Stimulated activated CD4-positive, alpha-beta T cell treated with anti-CD3 and anti-CD28 coated beads, Interleukin-4, amount 100 ng/mL, for 24 hours (primary cell): ENCODE results near the gene PHF21A.
"Not testable (repeated sequence)": the region's sequence is repeated elsewhere in the genome, so short reads cannot be mapped to it uniquely, and the experiment has no call there.

ENCODE experiments used
- DNase-seq: peaks from one replicate; pipeline ENCODE4 v3.0.0-alpha.2; 2020

The PHF21A gene

GRCh38 chr11:45981826-45982225 is 139.4 kb downstream of the PHF21A start:
- not testable (repeated sequence) for DNase-seq

GRCh38 chr11:45974806-45975205 is 146.4 kb downstream of the PHF21A start:
- no peak for DNase-seq

GRCh38 chr11:45973601-45974000 is 147.7 kb downstream of the PHF21A start:
- DNase-seq = no peak

- no peak for DNase-seq
These were observed 152.4 kb downstream of the PHF21A start for GRCh38 chr11:45968901-45969300.

- no peak for DNase-seq
These were observed 153.7 kb downstream of the PHF21A start for GRCh38 chr11:45967506-45967905.

- peak; percentile 69 for DNase-seq
These were observed 156.3 kb downstream of the PHF21A start for GRCh38 chr11:45964911-45965389.

- no peak for DNase-seq
These were observed 159.5 kb downstream of the PHF21A start for GRCh38 chr11:45961751-45962240.

- DNase-seq = no peak
These were observed 160.7 kb downstream of the PHF21A start for GRCh38 chr11:45960387-45961095.

GRCh38 chr11:45959851-45960250 is 161.4 kb downstream of the PHF21A start:
- no peak for DNase-seq

- no peak for DNase-seq
These were observed 171.3 kb downstream of the PHF21A start for GRCh38 chr11:45949992-45950407.

- no peak for DNase-seq
These were observed 172.9 kb downstream of the PHF21A start for GRCh38 chr11:45948356-45948755.

- no peak for DNase-seq
These were observed 173.4 kb downstream of the PHF21A start for GRCh38 chr11:45947885-45948284.

GRCh38 chr11:45945397-45945999 is 175.8 kb downstream of the PHF21A start:
- no peak for DNase-seq

- no peak for DNase-seq
These were observed 178.9 kb downstream of the PHF21A start for GRCh38 chr11:45942381-45942780.

- no peak for DNase-seq
These were observed 180.0 kb downstream of the PHF21A start for GRCh38 chr11:45941285-45941684.

GRCh38 chr11:45939836-45940235 is 181.4 kb downstream of the PHF21A start:
- DNase-seq = no peak

- DNase-seq = no peak
These were observed 183.3 kb downstream of the PHF21A start for GRCh38 chr11:45937916-45938315.

GRCh38 chr11:45936511-45937054 is 184.7 kb downstream of the PHF21A start:
- no peak for DNase-seq

GRCh38 chr11:45935349-45936064 is 185.7 kb downstream of the PHF21A start:
- no peak for DNase-seq

- no peak for DNase-seq
These were observed 186.5 kb downstream of the PHF21A start for GRCh38 chr11:45934580-45935318.

- DNase-seq = no peak
These were observed 187.2 kb downstream of the PHF21A start for GRCh38 chr11:45933846-45934579.
